ENCODE results near the gene CMSS1. TPM values are rescaled to one million over a fixed set of nuclear protein-coding genes. Genes with fewer than 3 reads are reported as not detected.
A peak's percentile ranks its signal among the peaks of the same experiment; 100 is the strongest.

Gene CMSS1
- total and polyA plus RNA-seq, 3 donors from 2014 or later, result 24.6 to 47.9 (median 24.9) TPM

- Histone ChIP-seq H3K36me3 (ENCODE audit: low read depth, missing control alignments) (no peaks in the 10 kb centered on the region), H3K4me3 (no peak overlapping the region), H3K27me3 (no peaks in the 10 kb centered on the region), H3K4me1 (peaks cover 12% of the 10 kb centered on the region), H3K9me3 (no peaks in the 10 kb centered on the region), H3K27ac (peak overlapping the region in 1 of 2 donors; percentile 31)
- WGBS, 2 donors, result 29 to 49% methylated on average over 3 of the region's 3 CpGs
- peak; percentile 34 for DNase-seq
- intact Hi-C loops (cut with DNase I; ENCODE audit: low total_unique reads), result no loop called here
- TF ChIP-seq POLR2A (IDR thresholded peaks at IDR 0.05) (no peak), CTCF (IDR thresholded peaks at IDR 0.05) (no peak)
Measured at GRCh38 chr3:99929745-99930139, 112.1 kb downstream of the CMSS1 start.

- H3K27ac ChIP-seq, result no peak overlapping the region
- no peak for DNase-seq
- H3K4me3 ChIP-seq, result no peak overlapping the region
- H3K27me3 ChIP-seq, result no peaks in the 10 kb centered on the region
- no peaks in the 10 kb centered on the region for H3K36me3 ChIP-seq (ENCODE audit: low read depth, missing control alignments)
- TF ChIP-seq CTCF (IDR thresholded peaks at IDR 0.05), result no peak
- TF ChIP-seq POLR2A (IDR thresholded peaks at IDR 0.05), result no peak
- WGBS, 2 donors, result 73 to 77% methylated on average over 1 of the region's 1 CpG
- intact Hi-C loops (cut with DNase I; ENCODE audit: low total_unique reads), result no loop called here
- no peaks in the 10 kb centered on the region for H3K9me3 ChIP-seq
- H3K4me1 ChIP-seq, result peaks cover 2% of the 10 kb centered on the region
Measured at GRCh38 chr3:99931059-99931458, 113.4 kb downstream of the CMSS1 start.

- TF ChIP-seq POLR2A (IDR thresholded peaks at IDR 0.05) (no peak), CTCF (IDR thresholded peaks at IDR 0.05) (no peak)
- Histone ChIP-seq H3K4me3 (no peak overlapping the region), H3K36me3 (ENCODE audit: low read depth, missing control alignments) (no peaks in the 10 kb centered on the region), H3K9me3 (no peaks in the 10 kb centered on the region), H3K4me1 (peaks cover 3% of the 10 kb centered on the region), H3K27me3 (no peaks in the 10 kb centered on the region), H3K27ac (no peak overlapping the region)
- intact Hi-C loops (cut with DNase I; ENCODE audit: low total_unique reads), result no loop called here
- no peak for DNase-seq
- 91 to 93% methylated on average over 4 to 5 of the region's 5 CpGs for WGBS, 2 donors
Measured at GRCh38 chr3:99933971-99934750, 116.5 kb downstream of the CMSS1 start.

GRCh38 chr3:99934975-99935797 lies 117.5 kb downstream of the CMSS1 start:
- WGBS, 2 donors, result 41 to 46% methylated on average over 4 of the region's 4 CpGs
- Histone ChIP-seq H3K4me3 (no peak overlapping the region), H3K9me3 (no peaks in the 10 kb centered on the region), H3K27ac (no peak overlapping the region), H3K36me3 (ENCODE audit: low read depth, missing control alignments) (no peaks in the 10 kb centered on the region), H3K4me1 (peaks cover 3% of the 10 kb centered on the region), H3K27me3 (no peaks in the 10 kb centered on the region)
- no peak for TF ChIP-seq POLR2A (IDR thresholded peaks at IDR 0.05)
- TF ChIP-seq CTCF (IDR thresholded peaks at IDR 0.05), result no peak
- DNase-seq, result no peak
- intact Hi-C loops (cut with DNase I; ENCODE audit: low total_unique reads), result no loop called here
